H9 (cell line): ENCODE measurements around the gene ZNF79. TPM values are rescaled to one million over a fixed set of nuclear protein-coding genes. Genes with fewer than 3 reads are reported as not detected.

Experiments
- DNase-seq: peaks from one replicate; pipeline ENCODE4 v3.0.0-alpha.2; 2017
- H2AFZ ChIP-seq: one replicate; pipeline ENCODE4 v1.6.1; 2013; ENCODE audit warnings: mild to moderate bottlenecking, low read length, control low read depth, moderate library complexity
- H2AK5ac ChIP-seq: 2 replicates; pipeline ENCODE4 v1.6.1; 2013; ENCODE audit warnings: low read length, control low read depth, mixed read lengths; ENCODE audit not compliant: insufficient read length
- H2BK120ac ChIP-seq: one replicate; pipeline ENCODE4 v1.6.1; 2013; ENCODE audit warnings: low read depth, mild to moderate bottlenecking, low read length, control low read depth, inconsistent platforms; ENCODE audit not compliant: poor library complexity, severe bottlenecking
- H2BK12ac ChIP-seq: 2 replicates; pipeline ENCODE4 v1.6.1; 2013; ENCODE audit warnings: low read length, control low read depth, mixed read lengths, low read depth; ENCODE audit not compliant: insufficient read length
- H2BK15ac ChIP-seq: 2 replicates; pipeline ENCODE4 v1.6.1; 2013; ENCODE audit warnings: low read depth, low read length, control low read depth
- H2BK20ac ChIP-seq: one replicate; pipeline ENCODE4 v1.6.1; 2013; ENCODE audit warnings: low read depth, mild to moderate bottlenecking, low read length, control low read depth, inconsistent platforms; ENCODE audit not compliant: poor library complexity, severe bottlenecking
- H2BK5ac ChIP-seq: 2 replicates; pipeline ENCODE4 v1.6.1; 2013; ENCODE audit warnings: low read length, control low read depth, mixed read lengths; ENCODE audit not compliant: insufficient read length
- H3K14ac ChIP-seq: 2 replicates; pipeline ENCODE4 v1.6.1; 2013; ENCODE audit warnings: low read length, control low read depth; ENCODE audit not compliant: insufficient read depth
- H3K18ac ChIP-seq: 2 replicates; pipeline ENCODE4 v1.6.1; 2013; ENCODE audit warnings: low read depth, mild to moderate bottlenecking, mixed read lengths, low read length, control low read depth; ENCODE audit not compliant: insufficient read length
- H3K23ac ChIP-seq: 2 replicates; pipeline ENCODE4 v1.6.1; 2013; ENCODE audit warnings: low read length, control low read depth, mixed read lengths, low read depth; ENCODE audit not compliant: insufficient read length
- H3K23me2 ChIP-seq: 2 replicates; pipeline ENCODE4 v1.6.1; 2013; ENCODE audit warnings: low read depth, mild to moderate bottlenecking, mixed read lengths, low read length, control low read depth; ENCODE audit not compliant: insufficient read length, poor library complexity, severe bottlenecking
- H3K27ac ChIP-seq: 2 replicates; pipeline ENCODE4 v1.5.1; 2013; ENCODE audit warnings: low read length, control low read depth, mixed read lengths, low read depth; ENCODE audit not compliant: insufficient read length
- H3K27me3 ChIP-seq: 2 replicates; pipeline ENCODE4 v1.6.1; 2013; ENCODE audit warnings: low read length, control low read depth, inconsistent platforms; ENCODE audit not compliant: insufficient read depth
- H3K4ac ChIP-seq: 2 replicates; pipeline ENCODE4 v1.6.1; 2013; ENCODE audit warnings: low read depth, mild to moderate bottlenecking, control low read depth, inconsistent platforms, low read length, moderate library complexity
- H3K4me1 ChIP-seq: 2 replicates; pipeline ENCODE4 v1.6.1; 2013; ENCODE audit warnings: low read length, control low read depth, inconsistent platforms; ENCODE audit not compliant: insufficient read depth
- H3K4me2 ChIP-seq: 2 replicates; pipeline ENCODE4 v1.6.1; 2013; ENCODE audit warnings: low read length, control low read depth, mixed read lengths; ENCODE audit not compliant: insufficient read length, insufficient read depth
- H3K56ac ChIP-seq: 2 replicates; pipeline ENCODE4 v1.6.1; 2013; ENCODE audit warnings: low read depth, mild to moderate bottlenecking, mixed read lengths, low read length, control low read depth; ENCODE audit not compliant: insufficient read length
- H3K79me1 ChIP-seq: 2 replicates; pipeline ENCODE4 v1.6.1; 2013; ENCODE audit warnings: low read depth, mild to moderate bottlenecking, moderate library complexity, low read length, control low read depth, inconsistent platforms; ENCODE audit not compliant: insufficient read depth, poor library complexity, severe bottlenecking
- H3K79me2 ChIP-seq: 2 replicates; pipeline ENCODE4 v1.6.1; 2013; ENCODE audit warnings: low read length, control low read depth, inconsistent platforms; ENCODE audit not compliant: insufficient read depth
- H3K9ac ChIP-seq: 2 replicates; pipeline ENCODE4 v1.6.1; 2013; ENCODE audit warnings: low read length, control low read depth, mixed read lengths; ENCODE audit not compliant: insufficient read length; ENCODE audit errors: extremely low read depth
- H3K9me3 ChIP-seq: one replicate; pipeline ENCODE4 v1.6.1; 2013; ENCODE audit warnings: low read depth, low read length, inconsistent platforms; ENCODE audit not compliant: control insufficient read depth
- H3T11ph ChIP-seq: one replicate; pipeline ENCODE4 v1.6.1; 2013; ENCODE audit warnings: mild to moderate bottlenecking, low read length, control low read depth, inconsistent platforms
- H4K20me1 ChIP-seq: one replicate; pipeline ENCODE4 v1.6.1; 2013; ENCODE audit not compliant: control insufficient read depth, insufficient read length, insufficient read depth
- H4K5ac ChIP-seq: 2 replicates; pipeline ENCODE4 v1.6.1; 2013; ENCODE audit warnings: low read depth, mild to moderate bottlenecking, mixed read lengths, low read length, control low read depth; ENCODE audit not compliant: insufficient read length
- H4K8ac ChIP-seq: replicated peaks from 2 replicates; pipeline ENCODE4 v1.6.1; 2013; ENCODE audit warnings: low read length, control low read depth, mixed read lengths, low read depth; ENCODE audit not compliant: insufficient read length
- H4K91ac ChIP-seq: 2 replicates; pipeline ENCODE4 v1.6.1; 2013; ENCODE audit warnings: low read depth, mild to moderate bottlenecking, moderate library complexity, mixed read lengths, low read length, control low read depth; ENCODE audit not compliant: insufficient read length
- H3K27ac Mint-ChIP-seq, 3 experiments: 2 replicates in 2 of 3; 3 replicates in 1 of 3; pipeline ENCODE4 v1.8.0; 2020 to 2021; ENCODE audit warnings: mixed read lengths in 3 of 3, mild to moderate bottlenecking in 1 of 3, moderate library complexity in 1 of 3
- H3K27me3 Mint-ChIP-seq: 2 replicates; pipeline ENCODE4 v1.8.0; 2021; ENCODE audit warnings: low read depth, mild to moderate bottlenecking, moderate library complexity, mixed read lengths
- H3K36me3 Mint-ChIP-seq, 3 experiments: 2 replicates in 2 of 3; 3 replicates in 1 of 3; pipeline ENCODE4 v1.8.0; 2020 to 2021; ENCODE audit warnings: low read depth in 3 of 3, mixed read lengths in 3 of 3; ENCODE audit not compliant: insufficient read depth in 1 of 3
- H3K4me1 Mint-ChIP-seq, 2 experiments: 2 replicates each; pipeline ENCODE4 v1.8.0; 2020; ENCODE audit warnings: mixed read lengths in 2 of 2
- H3K4me3 Mint-ChIP-seq, 2 experiments: 2 replicates in 1 of 2; 3 replicates in 1 of 2; pipeline ENCODE4 v1.8.0; 2020 to 2021; ENCODE audit warnings: mild to moderate bottlenecking in 2 of 2, mixed read lengths in 2 of 2, moderate library complexity in 1 of 2
- H3K9me3 Mint-ChIP-seq, 2 experiments: 2 replicates in 1 of 2; 3 replicates in 1 of 2; pipeline ENCODE4 v1.8.0; 2020; ENCODE audit warnings: mild to moderate bottlenecking in 2 of 2, mixed read lengths in 2 of 2, moderate library complexity in 1 of 2
- WGBS: extraction: QIAGEN DNeasy Blood & Tissue Kit; methylation state at CpG from one replicate; pipeline ENCODE4 v1.1.7; 2013; ENCODE audit warnings: missing lambda C conversion rate, low lambda C conversion rate, mixed read lengths; ENCODE audit not compliant: insufficient read length; ENCODE audit errors: extremely low coverage; 5-methylcytosine and 5-hydroxymethylcytosine counted together
- total RNA-seq: library from RNA; stranded (reverse); gene quantifications from 2 replicates; pipeline ENCODE4 v1.2.1, GENCODE V29; 2021
- TF ChIP-seq, protein P1 (sequence below): fragments of 200-600 bp; sonication (generic); conservative IDR thresholded peaks from 3 replicates; pipeline ENCODE4 v1.8.0; 2021; ENCODE audit warnings: antibody characterized with exemption, mild to moderate bottlenecking

The ZNF79 gene
- total RNA-seq, 1 experiment from 2014 or later: 11.5 TPM

DNA sequence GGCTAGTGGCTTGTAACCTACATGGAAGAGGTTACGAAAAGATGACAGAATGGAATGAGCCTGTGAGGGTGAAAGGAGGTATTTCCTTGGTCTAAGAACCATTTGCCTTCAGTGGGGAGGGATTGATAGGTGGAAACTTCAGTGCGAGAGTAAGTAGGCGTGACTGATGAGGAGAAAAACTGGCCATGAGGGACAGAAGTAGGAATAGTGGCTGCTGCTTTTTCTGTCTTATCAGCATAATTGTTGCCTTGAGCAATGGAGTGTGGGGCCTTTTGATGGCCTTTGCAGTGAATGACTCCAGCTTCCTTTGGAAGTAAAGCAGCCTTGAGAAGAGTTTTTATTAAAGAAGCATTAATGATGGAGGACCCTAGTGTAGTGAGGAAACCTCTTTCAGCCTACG, 9.0 kb upstream of the ZNF79 start:
- WGBS: no CpG with 5 or more reads among the region's 4 CpGs
- no peak overlapping the region; a peak in 1 of 7 replicates for H3K27ac Mint-ChIP-seq
- no peaks in the 10 kb centered on the region for H3K27me3 ChIP-seq
- H3K18ac ChIP-seq: no peak overlapping the region
- H4K91ac ChIP-seq: no peak overlapping the region
- no peak overlapping the region for H4K5ac ChIP-seq
- H3K14ac ChIP-seq: no peak overlapping the region
- H2AFZ ChIP-seq: no peak overlapping the region
- H3K36me3 Mint-ChIP-seq: peaks cover 0 to 2% (median 2%) of the 10 kb centered on the region in 3 experiments; a peak in 2 of 7 replicates
- peaks cover 6% of the 10 kb centered on the region for H3K27me3 Mint-ChIP-seq
- no peaks in the 10 kb centered on the region for H3K79me1 ChIP-seq
- no peak overlapping the region for H3K23ac ChIP-seq
- no peak overlapping the region for H3K56ac ChIP-seq
- no peak overlapping the region for H3K4ac ChIP-seq
- no peak overlapping the region for H3K9ac ChIP-seq
- TF ChIP-seq, protein P1, sequence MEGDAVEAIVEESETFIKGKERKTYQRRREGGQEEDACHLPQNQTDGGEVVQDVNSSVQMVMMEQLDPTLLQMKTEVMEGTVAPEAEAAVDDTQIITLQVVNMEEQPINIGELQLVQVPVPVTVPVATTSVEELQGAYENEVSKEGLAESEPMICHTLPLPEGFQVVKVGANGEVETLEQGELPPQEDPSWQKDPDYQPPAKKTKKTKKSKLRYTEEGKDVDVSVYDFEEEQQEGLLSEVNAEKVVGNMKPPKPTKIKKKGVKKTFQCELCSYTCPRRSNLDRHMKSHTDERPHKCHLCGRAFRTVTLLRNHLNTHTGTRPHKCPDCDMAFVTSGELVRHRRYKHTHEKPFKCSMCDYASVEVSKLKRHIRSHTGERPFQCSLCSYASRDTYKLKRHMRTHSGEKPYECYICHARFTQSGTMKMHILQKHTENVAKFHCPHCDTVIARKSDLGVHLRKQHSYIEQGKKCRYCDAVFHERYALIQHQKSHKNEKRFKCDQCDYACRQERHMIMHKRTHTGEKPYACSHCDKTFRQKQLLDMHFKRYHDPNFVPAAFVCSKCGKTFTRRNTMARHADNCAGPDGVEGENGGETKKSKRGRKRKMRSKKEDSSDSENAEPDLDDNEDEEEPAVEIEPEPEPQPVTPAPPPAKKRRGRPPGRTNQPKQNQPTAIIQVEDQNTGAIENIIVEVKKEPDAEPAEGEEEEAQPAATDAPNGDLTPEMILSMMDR: no peak
- H3K4me1 Mint-ChIP-seq: peaks cover 23 to 27% of the 10 kb centered on the region in 2 experiments
- H4K20me1 ChIP-seq: no peaks in the 10 kb centered on the region
- no peak overlapping the region for H3T11ph ChIP-seq
- no peak for DNase-seq
- no peak overlapping the region for H4K8ac ChIP-seq
- no peak overlapping the region for H3K4me3 Mint-ChIP-seq
- no peak overlapping the region for H2BK15ac ChIP-seq
- H3K4me1 ChIP-seq: no peaks in the 10 kb centered on the region; the same call in 1 of the 2 replicates
- H2BK20ac ChIP-seq: no peak overlapping the region
- no peaks in the 10 kb centered on the region for H3K9me3 Mint-ChIP-seq
- H3K23me2 ChIP-seq: no peaks in the 10 kb centered on the region
- H3K4me2 ChIP-seq: no peak overlapping the region
- no peak overlapping the region for H3K27ac ChIP-seq
- H2AK5ac ChIP-seq: no peak overlapping the region
- H2BK5ac ChIP-seq: no peak overlapping the region
- H2BK12ac ChIP-seq: no peak overlapping the region
- H3K9me3 ChIP-seq: no peaks in the 10 kb centered on the region
- no peak overlapping the region for H2BK120ac ChIP-seq
- no peaks in the 10 kb centered on the region for H3K79me2 ChIP-seq
